ENCODE results near the gene PIAS4.

- no peak for TF ChIP-seq CTCF (IDR thresholded peaks at IDR 0.05)
- no peak for TF ChIP-seq POLR2A (IDR thresholded peaks at IDR 0.05)
- TF ChIP-seq EP300 (IDR thresholded peaks at IDR 0.05): no peak
Measured at GRCh38 chr19:4086411-4086867, 78.9 kb downstream of the PIAS4 start.
